ENCODE results near the gene NABP1. TPM values are rescaled to one million over a fixed set of nuclear protein-coding genes. Genes with fewer than 3 reads are reported as not detected.

The NABP1 gene
- total RNA-seq, 1 experiment from 2014 or later, result 38.7 TPM

DNA sequence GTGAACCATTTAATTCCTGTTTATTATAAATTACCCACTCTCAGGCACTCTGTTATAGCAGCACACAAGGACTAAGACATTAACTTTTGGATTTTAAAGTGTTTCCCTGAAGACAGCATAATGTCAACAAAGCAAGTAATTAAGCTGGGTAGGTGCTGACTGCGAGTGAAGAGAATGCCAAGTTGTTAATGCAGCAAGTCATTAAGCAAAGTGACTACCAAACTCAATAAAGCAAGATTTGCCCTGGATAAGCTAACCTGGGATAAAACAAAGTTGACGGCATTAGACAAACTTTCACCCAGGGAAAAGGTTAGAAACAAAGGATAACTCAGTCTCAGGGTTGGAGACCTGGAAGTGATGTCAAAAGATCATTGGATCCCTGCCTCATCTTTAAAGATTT is 28.4 kb upstream of the NABP1 start:
- TF ChIP-seq POLR2AphosphoS5 (IDR thresholded peaks at IDR 0.05; ENCODE audit: low read depth, low read length) (no peak), SIN3A (IDR thresholded peaks at IDR 0.05; ENCODE audit: borderline replicate concordance, insufficient read depth, low read depth, low read length) (no peak), REST (IDR thresholded peaks at IDR 0.05; ENCODE audit: insufficient read depth in 1 of 2, low read depth in 2 of 2, low read length in 1 of 2) (no peak), TCF7L2 (IDR thresholded peaks at IDR 0.05; ENCODE audit: low read depth, low read length) (no peak)
- TF ChIP-seq, protein P1, sequence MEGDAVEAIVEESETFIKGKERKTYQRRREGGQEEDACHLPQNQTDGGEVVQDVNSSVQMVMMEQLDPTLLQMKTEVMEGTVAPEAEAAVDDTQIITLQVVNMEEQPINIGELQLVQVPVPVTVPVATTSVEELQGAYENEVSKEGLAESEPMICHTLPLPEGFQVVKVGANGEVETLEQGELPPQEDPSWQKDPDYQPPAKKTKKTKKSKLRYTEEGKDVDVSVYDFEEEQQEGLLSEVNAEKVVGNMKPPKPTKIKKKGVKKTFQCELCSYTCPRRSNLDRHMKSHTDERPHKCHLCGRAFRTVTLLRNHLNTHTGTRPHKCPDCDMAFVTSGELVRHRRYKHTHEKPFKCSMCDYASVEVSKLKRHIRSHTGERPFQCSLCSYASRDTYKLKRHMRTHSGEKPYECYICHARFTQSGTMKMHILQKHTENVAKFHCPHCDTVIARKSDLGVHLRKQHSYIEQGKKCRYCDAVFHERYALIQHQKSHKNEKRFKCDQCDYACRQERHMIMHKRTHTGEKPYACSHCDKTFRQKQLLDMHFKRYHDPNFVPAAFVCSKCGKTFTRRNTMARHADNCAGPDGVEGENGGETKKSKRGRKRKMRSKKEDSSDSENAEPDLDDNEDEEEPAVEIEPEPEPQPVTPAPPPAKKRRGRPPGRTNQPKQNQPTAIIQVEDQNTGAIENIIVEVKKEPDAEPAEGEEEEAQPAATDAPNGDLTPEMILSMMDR (IDR thresholded peaks at IDR 0.05), result no peak
- no peaks in the 10 kb centered on the region for H3K9me3 ChIP-seq (ENCODE audit: control insufficient read depth, insufficient read depth, low read depth, low read length)
- in situ Hi-C loops (cut with HindIII; ENCODE audit: low pct_unique_long_range_greater_than_20kb, low sequenced_read_pairs) (no loop called here), intact Hi-C loops (cut with micrococcal nuclease; ENCODE audit: unreplicated experiment) (no loop called here)
- no peak for ATAC-seq
- no TSS peak for BruUV-seq (replicated peaks)
- ChIA-PET CTCF (no interaction called here), POLR2A (interaction anchor here (0.6 kb wide), 2 partner anchors 30 to 39 kb away, joined by 3 read pairs; no protein-coding TSS in a partner anchor)
- H3K4me1 ChIP-seq (ENCODE audit: control insufficient read depth, insufficient read depth, low read length), result no peaks in the 10 kb centered on the region
- H3K36me3 ChIP-seq (ENCODE audit: control insufficient read depth, insufficient read depth, low read length), result no peaks in the 10 kb centered on the region
- DNase-seq (ENCODE audit: low read depth, low spot score), result no peak
- H3K27ac ChIP-seq (ENCODE audit: low read length), result no peak overlapping the region
- H3K4me3 ChIP-seq (ENCODE audit: low read depth in 2 of 2, low read length in 2 of 2), result no peak overlapping the region
- H3K27me3 ChIP-seq (ENCODE audit: control insufficient read depth, insufficient read depth, low read length), result no peaks in the 10 kb centered on the region

DNA sequence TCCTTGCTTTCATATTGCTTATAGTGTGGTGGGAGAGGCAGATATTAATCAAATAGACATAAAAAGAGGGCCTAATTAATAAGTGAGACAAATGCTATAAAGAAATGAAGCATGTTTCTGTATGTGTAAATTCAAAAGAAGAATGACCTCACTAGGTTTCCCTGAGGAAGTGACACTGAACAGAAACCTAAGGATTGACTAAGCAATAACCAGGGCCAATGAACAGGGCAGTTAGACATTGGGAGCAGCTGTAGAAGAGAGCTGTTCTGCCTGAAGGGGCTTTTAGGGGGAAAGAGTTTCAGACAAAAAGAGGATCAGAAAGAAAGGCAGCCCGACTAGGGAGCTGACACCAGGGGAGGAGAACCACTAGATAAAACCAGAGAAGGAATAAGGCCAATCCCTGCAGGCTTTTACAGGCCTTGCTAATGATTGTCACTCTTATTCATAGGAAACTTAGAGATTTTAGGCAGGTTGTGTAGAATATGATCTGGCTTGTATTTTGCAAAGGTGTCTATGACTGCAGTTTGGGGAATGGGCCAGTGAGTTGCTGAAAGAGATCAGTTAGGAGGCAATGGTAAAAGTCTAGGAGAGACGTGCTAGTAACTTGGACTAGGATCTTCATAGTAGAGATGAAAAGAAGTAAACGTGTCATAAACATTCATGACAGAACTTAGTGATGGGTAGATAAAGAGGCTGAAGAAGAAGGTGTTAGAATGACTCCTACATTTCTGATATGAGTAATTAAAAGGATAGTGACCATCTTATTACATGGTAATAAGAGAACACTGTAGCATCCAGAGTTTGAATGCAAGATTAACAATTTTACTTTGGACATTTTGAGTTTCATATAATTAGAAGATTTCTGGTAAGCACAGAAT is 26.8 kb upstream of the NABP1 start:
- Histone ChIP-seq H3K4me1 (ENCODE audit: control insufficient read depth, insufficient read depth, low read length) (no peaks in the 10 kb centered on the region), H3K36me3 (ENCODE audit: control insufficient read depth, insufficient read depth, low read length) (no peaks in the 10 kb centered on the region), H3K4me3 (ENCODE audit: low read depth in 2 of 2, low read length in 2 of 2) (no peak overlapping the region), H3K9me3 (ENCODE audit: control insufficient read depth, insufficient read depth, low read depth, low read length) (no peaks in the 10 kb centered on the region), H3K27ac (ENCODE audit: low read length) (no peak overlapping the region), H3K27me3 (ENCODE audit: control insufficient read depth, insufficient read depth, low read length) (no peaks in the 10 kb centered on the region)
- intact Hi-C loops (cut with micrococcal nuclease; ENCODE audit: unreplicated experiment), result no loop called here
- ChIA-PET CTCF (no interaction called here), POLR2A (no interaction called here)
- no peak for DNase-seq (ENCODE audit: low read depth, low spot score)
- ATAC-seq, result no peak
- no peak for TF ChIP-seq SIN3A (IDR thresholded peaks at IDR 0.05; ENCODE audit: borderline replicate concordance, insufficient read depth, low read depth, low read length)
- TF ChIP-seq TCF7L2 (IDR thresholded peaks at IDR 0.05; ENCODE audit: low read depth, low read length), result no peak
- TF ChIP-seq POLR2AphosphoS5 (IDR thresholded peaks at IDR 0.05; ENCODE audit: low read depth, low read length), result no peak
- TF ChIP-seq REST (IDR thresholded peaks at IDR 0.05; ENCODE audit: insufficient read depth in 1 of 2, low read depth in 2 of 2, low read length in 1 of 2), result no peak
- TF ChIP-seq, protein P1 (IDR thresholded peaks at IDR 0.05), result no peak
- in situ Hi-C loops (cut with HindIII; ENCODE audit: low pct_unique_long_range_greater_than_20kb, low sequenced_read_pairs), result no loop called here
- no TSS peak for BruUV-seq (replicated peaks)
